Stimulated activated CD8-positive, alpha-beta memory T cell treated with anti-CD3 and anti-CD28 coated beads, Interleukin-4, amount 100 ng/mL, for 48 hours (primary cell): ENCODE data around the gene GMPS.
"Not testable (repeated sequence)": the region's sequence is repeated elsewhere in the genome, so short reads cannot be mapped to it uniquely, and the experiment has no call there.

Experiments
- DNase-seq: peaks from one replicate; pipeline ENCODE4 v3.0.0-alpha.2; 2020

The GMPS gene

DNA sequence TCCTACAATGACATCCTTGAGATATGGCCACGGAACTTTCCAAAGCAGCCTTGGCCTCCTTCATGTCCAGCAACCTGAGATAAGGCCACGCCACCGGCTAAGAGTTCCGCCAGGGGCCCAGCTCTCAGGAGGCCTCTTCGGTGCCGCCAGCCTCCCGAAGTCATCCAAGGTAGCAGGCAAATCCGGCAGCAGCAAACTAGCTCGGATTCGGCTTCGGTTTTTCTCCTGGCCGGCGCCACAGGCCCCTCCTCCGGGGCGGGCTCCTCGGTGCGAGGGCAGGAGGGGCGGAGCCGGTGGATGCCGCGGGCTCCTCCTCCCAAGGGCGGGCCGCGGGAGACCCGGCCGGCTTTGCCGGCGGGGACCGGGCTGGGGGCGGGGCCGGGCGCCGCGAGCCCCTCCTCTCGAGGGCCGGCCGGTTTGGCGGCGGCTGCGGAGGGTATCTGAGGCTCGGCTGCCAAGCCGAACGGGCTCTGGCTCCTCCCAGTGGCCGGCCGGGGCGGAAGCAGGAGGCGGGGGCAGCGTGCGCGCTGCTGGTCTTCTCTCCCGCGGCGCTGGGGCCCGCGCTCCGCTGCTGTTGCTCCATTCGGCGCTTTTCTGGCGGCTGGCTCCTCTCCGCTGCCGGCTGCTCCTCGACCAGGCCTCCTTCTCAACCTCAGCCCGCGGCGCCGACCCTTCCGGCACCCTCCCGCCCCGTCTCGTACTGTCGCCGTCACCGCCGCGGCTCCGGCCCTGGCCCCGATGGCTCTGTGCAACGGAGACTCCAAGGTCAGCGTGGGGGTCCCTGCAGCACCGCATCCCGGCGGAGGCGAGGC is at the start of gene GMPS:
Gene GMPS (plus strand): TSS at position 518 of the 812 bp plus-strand sequence. CDS start 221 bp downstream, at position 739.
- peak; percentile 95 for DNase-seq

DNA sequence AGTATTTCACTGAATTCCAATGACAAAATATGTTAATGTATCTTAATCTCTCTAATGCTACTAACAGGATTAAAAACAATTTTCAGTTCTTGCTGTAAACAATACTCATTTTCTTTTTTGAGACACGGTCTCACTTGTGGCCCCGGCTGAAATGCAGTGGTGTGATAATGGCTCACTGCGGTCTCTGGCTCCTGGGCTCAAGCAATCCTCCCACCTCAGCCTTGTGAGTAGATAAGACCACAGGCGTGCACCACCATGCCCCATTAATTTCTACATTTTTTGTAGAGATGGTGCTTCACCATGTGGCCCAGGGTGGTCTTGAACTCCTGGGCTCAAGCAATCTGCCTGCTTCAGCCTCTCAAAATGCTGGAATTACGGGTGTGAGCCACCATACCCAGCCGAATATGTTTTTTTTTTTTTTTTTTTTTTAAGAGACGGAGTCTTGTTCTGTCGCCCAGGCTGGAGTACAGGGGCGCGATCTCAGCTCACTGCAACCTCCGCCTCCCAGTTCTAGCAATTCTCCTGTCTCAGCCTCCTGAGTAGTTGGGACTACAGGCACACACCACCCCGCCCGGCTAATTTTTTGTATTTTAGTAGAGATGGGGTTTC is 41.9 kb upstream of the GMPS start:
- DNase-seq, result not testable (repeated sequence)

DNA sequence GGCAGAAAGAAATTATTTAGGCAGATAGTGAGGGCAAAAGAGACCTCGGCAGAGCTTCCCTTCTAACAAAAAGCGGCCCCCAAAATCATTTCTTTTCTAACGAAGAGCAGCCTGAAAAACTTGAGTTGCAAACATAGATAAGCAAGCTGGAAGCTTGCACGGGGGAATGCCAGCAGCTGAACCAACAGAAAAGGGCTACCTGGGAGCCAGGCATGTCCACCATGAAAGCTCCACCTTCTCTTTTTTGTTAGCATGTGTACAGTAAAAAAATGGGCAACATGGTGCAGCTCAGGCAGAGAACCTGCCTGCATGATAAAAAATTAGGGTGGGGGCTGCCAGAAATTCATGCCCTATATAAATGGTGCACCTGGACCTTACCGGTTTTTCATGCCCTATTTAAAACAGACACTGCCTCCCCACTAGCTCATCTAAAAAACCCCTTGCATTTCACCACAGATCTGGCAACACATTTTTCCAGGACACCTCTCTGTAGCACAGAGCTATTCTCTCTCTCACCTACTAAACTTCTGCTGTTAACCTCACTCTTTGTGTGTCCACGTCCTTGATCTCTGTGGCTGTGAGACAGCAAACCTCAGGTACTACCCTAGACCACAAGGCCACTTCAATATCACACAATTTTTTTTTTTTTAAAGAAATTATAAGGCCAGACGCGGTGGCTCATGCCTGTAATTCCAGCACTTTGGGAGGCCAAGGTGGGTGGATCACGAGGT is 34.9 kb upstream of the GMPS start:
- DNase-seq, result no peak

DNA sequence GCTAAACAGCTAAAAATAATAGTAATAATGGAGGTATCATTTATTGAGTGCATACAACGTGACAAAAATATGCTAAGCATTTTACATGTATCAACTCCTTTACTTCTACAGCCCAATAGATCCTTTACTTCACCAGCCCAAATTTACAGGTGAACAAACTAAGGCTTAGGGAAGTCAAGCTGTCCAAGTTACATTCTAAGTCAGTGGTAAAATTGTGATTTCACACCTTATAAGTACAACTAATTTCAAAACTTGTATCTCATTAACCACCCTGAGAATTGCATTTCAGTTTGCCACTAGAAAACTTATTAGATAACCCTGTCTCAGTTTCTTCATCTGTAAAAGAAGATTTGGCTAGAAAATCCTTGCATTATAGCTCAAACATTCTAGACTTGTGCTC is 26.9 kb upstream of the GMPS start:
- no peak for DNase-seq

DNA sequence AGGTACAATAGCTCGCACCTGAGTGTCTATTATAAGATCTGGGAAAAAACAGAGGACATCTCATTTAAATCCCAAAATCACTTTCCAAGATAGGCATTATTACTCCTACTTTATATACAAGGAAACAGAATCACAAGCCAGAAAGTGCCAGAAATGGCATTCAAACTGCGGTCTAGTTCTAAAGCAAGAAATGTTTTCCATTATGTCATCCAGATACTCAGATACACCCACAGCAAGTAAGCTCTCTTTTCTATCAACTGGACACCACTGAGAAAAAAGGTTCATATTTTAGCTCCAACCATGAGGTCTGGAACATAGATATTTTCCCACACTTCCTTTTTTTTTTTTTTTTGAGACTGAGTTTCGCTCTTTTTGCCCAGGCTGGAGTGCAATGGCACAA is 24.3 kb upstream of the GMPS start:
- no peak for DNase-seq

DNA sequence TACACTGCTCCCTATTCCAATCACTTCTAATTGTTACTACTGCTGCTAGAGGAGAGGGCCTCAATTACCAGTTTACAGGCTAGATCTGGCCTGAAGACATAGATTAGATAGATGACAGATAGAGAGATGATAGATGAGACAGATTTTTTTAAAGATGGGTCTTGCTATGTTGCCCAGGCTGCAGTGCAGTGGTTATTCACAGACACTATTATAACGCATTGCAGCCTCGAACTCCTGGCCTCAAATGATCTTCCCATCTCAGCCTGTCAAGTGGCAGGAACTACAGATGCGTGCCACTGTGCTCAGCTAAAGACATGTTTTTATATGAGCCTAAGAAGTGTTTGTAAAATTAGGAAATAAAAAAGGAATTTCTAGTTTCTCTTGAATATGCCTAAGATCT is 22.5 kb upstream of the GMPS start:
- no peak for DNase-seq

DNA sequence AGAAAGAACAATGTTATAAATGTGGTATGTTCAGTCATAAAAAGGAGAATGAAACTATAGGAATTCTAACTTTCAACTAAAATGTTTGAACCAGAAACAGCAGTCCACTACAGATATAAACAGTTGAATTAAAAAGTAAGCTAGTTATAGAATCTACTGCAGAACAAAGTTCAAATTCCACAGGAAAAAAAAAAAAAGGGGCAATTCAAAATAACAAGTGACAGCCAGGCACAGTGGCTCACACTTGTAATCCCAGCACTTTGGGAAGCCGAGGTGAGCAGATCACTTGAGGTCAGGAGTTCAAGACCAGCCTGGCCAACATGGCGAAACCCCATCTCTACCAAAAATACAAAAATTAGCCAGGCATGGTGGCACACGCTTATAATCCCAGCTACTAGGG is 21.0 kb upstream of the GMPS start:
- DNase-seq, result not testable (repeated sequence)

DNA sequence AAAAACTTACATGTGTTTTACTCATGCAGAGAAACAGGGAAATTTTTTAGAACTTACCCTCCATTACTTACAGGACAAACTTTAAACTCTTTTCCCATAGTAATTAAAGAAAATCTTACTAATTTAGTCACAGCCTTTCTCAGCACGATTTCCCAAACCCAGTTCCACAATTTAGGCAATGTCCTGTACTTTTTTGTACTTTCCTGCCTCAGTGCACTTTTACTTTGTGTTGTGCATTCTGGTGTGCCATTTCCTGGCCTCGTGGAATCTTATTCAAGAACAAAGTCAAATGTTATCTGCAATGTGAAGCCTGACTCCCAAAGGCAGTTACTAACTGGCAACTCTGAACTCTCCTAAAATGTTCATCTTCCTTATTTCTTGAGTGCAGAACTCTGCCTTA is 18.1 kb upstream of the GMPS start:
- DNase-seq, result no peak

DNA sequence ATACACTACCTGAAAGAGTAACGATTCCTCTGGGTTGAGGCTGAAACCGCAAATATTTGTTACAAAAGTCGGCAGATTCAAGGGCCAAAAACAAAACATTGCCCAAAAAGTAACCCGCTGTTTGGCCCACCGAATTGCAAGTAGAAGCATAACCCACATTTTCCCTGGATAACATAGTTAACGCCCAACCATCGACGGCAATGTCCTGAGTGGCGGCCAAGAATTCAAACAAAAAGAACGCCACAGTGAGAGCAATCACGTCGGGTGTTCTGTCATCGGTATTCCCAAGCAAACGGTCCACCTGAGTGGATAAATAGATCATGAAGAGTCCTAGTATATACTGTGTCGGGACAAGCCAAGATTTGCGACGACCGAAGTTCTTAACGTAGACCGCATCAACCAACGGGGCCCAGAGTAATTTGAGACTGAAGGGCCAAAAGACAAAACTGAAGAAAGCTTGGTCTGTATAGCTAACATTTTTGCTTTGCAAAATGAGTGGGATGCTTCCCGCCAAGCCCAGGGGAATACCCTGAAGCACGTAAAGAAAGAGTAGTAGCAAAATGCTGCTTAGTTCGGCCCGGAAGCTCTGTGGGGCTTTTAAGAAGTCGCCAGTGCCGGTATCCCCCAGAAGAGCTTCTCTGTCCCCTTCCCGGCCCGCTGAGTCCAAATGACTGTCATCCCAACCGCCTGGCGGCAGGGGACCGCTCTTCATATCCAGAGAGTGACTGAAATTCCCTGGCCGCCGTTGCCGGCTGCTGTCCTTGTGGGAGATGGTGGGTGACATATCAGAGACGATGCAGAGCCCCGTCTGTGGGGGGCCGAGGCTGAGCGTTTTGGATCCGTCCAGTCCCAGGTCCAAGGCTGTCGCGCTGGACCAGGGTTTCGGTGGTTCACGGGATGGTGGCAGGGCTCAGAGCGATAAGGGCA is 17.0 kb upstream of the GMPS start:
- DNase-seq, result peak; percentile 54

DNA sequence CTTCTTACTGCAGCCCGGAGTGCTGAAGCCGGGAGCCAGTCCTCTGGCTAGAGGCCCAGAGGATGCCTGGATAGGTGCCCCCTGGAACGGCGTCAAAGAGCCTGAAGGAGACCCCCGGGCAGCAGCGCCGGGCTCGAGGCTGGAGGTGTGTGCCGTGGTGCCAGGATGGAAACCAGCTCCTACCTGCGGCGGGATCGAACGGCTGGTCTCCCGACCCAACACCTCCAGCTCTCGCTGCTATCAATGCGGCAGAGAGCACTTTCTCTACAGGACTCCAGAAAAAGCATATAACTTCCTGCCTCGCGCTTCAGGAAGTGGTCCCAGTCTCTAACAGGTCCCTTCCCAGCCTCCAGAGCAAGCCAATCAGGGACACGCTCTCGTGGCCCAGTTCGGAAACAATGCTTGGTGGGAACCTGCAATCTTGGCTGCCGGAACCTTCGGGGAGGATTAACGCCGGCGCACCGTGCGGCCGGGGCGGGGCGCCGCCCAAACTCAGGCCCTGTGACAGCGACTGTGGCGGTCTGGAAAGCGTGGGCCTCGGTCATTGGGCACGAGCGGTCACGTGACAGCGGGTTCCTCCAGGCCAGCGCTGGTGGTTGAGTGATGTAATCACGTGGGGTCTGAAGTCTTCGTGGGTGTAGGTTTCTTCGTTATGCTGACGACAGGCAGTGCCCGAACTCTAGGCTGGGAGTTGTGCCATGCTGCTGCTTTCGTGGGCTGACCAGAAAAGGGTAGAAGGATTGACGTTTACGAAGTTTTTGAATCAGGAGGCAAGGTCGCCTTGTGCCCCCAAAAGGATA is 16.1 kb upstream of the GMPS start, which contains the start of gene SLC33A1:
Gene SLC33A1 (minus strand): TSS at position 287 of the 800 bp plus-strand sequence. CDS start 430 bp downstream, outside the sequence.
- DNase-seq, result peak; percentile 98

DNA sequence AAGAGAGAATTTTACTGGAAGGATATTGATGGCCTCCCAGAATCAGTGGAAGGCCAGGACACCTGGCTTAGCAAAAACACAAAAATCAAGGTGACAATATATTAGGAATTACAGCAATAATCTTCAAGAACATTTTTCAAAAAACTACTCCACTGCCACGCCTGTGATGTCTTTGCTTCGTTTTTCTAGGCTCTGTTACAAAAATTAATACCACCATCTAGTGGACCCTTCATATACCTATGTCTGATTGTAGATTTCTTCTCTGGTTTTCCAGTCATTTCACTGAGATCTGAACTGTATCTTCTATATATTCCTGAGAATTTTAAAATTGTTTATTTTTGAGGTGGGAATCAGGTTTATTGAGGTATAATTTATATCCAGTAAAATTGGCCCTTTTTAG is 10.6 kb upstream of the GMPS start:
- DNase-seq, result no peak

DNA sequence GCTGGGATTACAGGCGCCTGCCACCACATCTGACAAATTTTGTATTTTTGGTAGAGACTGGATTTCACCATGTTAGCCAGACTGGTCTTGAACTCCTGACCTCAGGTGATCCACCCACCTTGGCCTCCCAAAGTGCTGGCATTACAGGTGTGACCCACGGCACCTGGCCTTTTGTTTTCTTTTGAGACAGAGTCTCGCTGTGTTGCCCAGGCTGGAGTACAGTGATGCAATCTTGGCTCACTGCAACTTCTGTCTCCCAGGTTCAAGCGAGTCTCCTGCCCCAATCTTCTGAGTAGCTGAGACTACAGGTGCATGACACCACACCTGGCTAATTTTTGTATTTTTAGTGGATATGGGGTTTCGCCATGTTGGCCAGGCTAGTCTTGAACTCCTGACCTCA is 10.0 kb upstream of the GMPS start:
- DNase-seq, result not testable (repeated sequence)

DNA sequence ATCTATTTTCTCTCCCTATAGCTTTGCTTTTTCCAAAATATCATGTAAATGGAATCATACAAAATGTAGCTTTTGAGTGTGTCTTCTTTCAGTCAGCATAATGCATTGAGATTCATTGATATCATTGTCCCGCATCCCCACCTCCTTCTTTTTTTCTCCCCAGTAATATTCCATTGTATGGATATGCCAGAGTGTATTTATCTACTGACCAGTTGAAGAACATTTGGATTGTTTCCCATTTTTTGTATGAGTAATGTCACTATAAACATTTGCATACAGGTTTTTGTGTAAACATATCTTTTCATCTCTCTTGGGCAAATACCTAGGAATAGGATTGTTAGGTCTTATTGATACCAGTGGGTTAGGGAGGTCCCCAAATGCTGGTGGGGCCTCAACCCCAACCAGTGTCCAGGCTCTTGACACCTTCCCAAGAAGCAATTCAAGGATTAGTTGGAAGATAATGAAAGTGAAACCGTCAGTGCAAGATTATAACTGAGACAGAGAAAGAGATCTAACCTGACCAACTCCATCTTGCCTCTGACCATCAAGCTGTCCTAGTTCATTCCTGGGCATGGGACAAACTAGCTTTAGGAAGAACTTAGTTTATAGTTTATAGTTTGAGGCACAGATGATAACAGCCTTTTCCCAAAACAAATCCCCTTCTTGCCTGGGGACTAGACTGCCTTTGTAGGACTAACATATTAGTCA is 8.8 kb upstream of the GMPS start:
- DNase-seq, result no peak

DNA sequence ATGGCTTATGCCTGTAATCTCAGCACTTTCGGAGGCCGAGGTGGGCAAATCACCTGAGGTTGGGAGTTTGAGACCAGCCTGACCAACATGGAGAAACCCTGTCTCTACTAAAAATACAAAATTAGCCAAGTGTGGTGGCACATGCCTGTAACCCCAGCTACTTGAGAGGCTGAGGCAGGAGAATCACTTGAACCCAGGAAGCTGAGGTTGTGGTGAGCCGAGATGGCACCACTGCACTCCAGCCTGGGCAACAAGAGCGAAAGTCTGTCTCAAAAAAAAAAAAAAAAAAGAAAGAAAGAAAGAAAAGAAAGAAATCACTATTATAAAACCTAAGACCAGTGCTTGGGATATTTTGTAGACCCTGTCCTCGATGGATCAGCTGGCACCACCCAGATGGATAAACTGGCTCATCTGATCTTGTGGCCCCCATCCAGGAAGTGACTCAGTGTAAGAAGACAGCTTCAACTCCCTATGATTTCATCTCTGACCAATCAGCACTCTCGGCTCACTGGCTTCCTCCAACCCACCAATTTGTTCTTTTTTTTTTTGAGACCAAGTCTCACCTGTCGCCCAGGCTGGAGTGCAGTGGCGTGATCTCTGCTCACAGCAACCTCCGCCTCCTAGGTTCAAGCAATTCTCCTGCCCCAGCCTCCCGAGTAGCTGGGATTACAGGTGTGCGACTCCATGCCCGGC is 8.0 kb upstream of the GMPS start:
- DNase-seq, result peak; percentile 67

DNA sequence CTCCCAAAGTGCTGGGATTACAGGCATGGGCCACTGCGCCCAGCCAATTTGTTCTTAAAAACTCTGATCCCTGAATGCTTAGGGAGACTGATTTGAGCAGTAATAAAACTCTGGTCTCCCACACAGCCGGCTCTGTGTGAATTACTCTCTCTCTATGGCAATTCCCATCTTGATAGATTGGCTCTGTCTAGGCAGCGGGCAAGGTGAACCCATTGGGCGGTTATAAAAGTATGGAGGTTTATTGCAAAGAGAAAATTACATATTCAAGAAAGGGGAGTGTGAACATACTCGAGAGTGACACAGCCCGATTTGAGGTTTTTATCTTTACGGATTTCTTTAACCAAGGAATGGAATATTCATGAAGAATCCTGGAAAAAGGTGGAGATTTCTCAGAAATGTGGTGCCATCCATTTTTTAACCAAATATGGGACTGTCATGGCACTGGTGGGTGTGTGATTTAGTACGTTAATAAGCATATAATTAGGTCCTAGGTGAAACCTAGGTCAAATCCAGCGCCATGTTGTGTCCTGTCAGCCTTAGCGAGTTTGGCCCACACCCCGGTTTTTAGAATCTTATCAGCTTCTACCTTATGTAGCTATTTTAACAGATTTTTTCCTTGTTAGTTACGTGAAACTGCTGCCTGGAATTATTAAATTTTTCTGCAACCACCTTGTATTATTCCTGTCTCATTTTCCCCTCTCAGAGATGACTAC is 7.2 kb upstream of the GMPS start:
- DNase-seq, result no peak

DNA sequence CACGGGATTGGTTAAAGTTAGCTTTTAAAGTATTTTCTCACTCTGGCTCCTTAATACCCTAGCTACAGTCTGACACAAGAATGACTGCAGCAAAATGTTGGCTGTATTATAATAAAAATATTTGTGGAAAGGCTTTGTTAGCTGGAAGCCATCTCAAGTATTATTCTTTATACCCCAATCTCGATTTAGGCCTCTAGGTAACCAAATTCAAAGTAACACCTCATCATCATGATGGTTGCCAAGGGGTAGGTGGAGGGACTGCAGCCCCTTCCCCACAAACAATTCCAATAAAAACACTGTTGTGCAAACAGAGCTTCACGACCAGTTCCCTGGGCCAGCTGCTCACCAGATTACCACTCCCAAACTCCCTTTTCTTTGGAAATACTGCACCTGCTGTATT is 759 bp upstream of the GMPS start:
- no peak for DNase-seq

DNA sequence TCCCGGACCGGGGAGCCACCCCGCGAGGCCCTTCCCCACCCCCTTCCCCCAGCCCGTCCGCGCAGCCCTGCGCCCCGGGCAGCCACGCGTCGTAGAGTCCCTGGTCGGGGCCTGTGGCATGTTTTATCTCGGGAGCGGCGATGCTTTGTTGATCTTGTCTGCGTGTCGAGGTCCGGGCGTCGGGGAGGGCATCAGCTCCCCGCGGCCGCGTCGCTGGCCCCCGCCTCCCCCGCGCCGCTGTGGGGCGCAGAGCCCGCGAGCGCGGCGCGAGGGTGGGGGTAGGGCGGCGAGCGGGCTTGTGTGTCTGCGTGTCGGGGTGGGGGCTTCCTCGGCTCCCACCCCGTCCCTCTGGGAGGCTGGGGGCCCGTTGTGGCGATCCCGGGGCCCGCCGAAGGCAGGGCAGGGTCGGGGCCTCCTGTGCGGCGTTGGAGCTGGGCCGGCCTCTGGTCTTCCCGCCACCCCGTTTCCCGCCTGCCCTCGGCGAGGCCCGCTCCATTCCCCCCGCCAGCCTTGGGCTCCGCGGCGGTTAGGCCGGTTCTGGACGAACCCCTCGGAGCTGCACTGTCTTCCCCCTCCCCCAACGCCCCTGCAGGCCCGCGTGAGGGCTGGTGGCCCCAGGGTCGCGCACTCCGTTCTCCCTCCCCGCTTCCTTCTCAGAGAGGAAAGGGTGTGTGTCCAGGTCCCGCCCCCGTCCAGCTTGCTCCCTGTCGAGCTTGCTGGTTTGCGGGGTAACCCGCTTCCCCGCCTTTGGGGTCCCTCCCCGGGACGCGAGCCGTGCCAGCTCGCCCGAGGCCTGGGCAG is 695 bp downstream of the GMPS start:
- peak; percentile 72 for DNase-seq

DNA sequence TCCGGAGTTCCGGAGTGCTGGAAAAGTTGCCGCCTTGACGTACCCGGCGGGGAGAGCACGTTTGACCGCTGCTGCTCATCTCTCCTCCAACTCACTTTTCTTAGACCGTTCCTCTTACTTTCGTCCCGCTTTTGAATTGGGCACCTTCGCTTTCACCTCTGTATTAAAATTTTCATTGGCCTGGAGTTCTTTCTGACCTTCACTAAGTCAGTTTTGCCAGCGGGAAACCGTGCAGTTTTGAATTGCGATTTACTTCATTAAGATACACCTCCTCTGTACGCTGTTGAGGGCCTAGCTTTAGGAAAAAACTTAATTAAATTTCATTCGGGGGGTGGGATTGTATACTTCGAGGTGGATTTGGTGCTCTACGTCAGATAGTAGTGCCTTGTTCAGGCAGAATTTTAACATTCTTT is 1.3 kb downstream of the GMPS start:
- DNase-seq, result no peak
